ENCODE data around the gene CD59.

DNA sequence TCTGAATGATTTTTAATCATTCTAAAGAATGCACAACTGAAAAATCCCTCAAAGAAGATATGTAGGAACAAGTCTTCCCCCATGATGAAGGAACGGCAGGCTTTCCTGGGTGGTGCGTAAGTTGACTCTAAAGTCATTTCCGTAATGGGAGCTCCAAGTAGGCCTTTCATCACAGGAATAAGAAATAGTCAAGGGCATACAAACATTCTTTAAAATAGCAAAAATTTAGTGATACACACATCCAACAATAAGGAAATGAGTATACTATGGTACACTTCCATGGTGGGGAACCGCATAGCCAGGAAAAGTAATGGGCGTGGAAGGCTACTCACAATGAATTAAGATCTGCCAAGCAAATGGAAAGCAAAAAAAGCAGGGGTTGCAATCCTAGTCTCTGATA, 10.7 kb downstream of the CD59 start:
- no peak for TF ChIP-seq BHLHE40 (IDR thresholded peaks at IDR 0.05; ENCODE audit: low read length)
- TF ChIP-seq SP1 (CRISPR knock-in tag; IDR thresholded peaks at IDR 0.05), result no peak
- TF ChIP-seq ZNF121 (CRISPR knock-in tag; conservative IDR thresholded peaks at IDR 0.05), result no peak
- TF ChIP-seq FUS (optimal IDR thresholded peaks at IDR 0.05; ENCODE audit: low read depth, low read length), result no peak
- TF ChIP-seq BMI1 (IDR thresholded peaks at IDR 0.05; ENCODE audit: low read length), result no peak
- TF ChIP-seq TCFL5 (CRISPR knock-in tag; conservative IDR thresholded peaks at IDR 0.05), result no peak
- TF ChIP-seq CTCF (IDR thresholded peaks at IDR 0.05 in 2 of 3, conservative IDR thresholded peaks at IDR 0.05 in 1 of 3; ENCODE audit: insufficient read depth in 2 of 3, low read depth in 1 of 3, low read length in 3 of 3), result no peak
- TF ChIP-seq ZNF431 (CRISPR knock-in tag; IDR thresholded peaks at IDR 0.05), result no peak
- TF ChIP-seq EZH2 (IDR thresholded peaks at IDR 0.05; ENCODE audit: borderline replicate concordance, low read depth, low read length), result no peak
- no peak for TF ChIP-seq ZNF232 (CRISPR knock-in tag; IDR thresholded peaks at IDR 0.05)

Measured in K562 (cell line).